HL-60/S4 (cell line): ENCODE results near the gene GAS2L1.

Source experiments
- in situ Hi-C: fragments of 300-500 bp; cut with MboI; formaldehyde crosslinking; loops from 2 replicates; pipeline ENCODE4 v1.14.3; 2022; ENCODE audit warnings: low sequenced_read_pairs

Gene GAS2L1

GRCh38 chr22:29306175-29306834, at the start of gene GAS2L1:
Gene GAS2L1 (plus strand): TSS chr22:29306650. CDS start chr22:29308106, 1,456 bp downstream.
- in situ Hi-C loops = no loop called here

GRCh38 chr22:29257751-29258181, 48.7 kb upstream of the GAS2L1 start:
- in situ Hi-C loops = loop anchor here (10.0 kb wide), 1 partner anchor 103 kb away; no protein-coding TSS in a partner anchor

DNA sequence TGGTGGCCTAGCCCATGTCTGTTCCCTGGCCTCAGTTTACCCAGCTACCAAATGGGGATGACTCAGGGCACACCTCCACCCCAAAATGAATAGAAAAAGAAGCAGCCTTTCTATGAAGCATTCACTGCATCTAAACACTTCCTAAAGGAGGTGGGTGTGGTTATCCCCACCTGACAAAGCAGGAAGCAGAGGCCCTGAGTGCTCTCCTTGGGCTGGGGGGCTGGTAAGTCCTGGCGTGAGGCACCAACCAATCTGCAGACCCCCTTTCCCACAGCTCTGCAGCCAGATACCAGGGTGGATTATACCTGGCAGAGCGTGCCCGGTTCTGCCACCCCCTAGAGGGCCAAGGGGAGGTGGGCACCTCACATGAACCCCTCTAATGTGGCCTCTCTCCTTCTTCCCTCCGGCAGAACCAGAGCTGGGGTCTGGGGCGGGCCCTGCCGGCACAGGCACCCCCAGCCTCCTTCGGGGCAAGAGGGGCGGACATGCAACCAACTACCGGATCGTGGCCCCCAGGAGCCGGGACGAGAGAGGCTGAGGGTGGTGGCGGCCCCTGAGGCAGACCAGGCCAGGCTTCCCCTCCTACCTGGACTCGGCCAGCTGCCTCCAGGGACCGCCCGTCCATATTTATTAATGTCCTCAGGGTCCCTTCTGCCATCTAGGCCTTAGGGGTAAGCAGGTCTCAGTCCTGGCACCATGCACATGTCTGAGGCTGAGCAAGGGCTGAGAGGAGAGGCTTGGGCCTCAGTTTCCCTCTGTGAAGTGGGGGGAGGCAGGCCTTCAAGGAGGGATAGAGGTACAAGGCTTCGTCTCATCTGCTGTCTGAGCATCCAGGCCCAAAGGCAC, 47.8 kb upstream of the GAS2L1 start:
- in situ Hi-C loops = loop anchor here (10.0 kb wide), 1 partner anchor 104 kb away; no protein-coding TSS in a partner anchor

DNA sequence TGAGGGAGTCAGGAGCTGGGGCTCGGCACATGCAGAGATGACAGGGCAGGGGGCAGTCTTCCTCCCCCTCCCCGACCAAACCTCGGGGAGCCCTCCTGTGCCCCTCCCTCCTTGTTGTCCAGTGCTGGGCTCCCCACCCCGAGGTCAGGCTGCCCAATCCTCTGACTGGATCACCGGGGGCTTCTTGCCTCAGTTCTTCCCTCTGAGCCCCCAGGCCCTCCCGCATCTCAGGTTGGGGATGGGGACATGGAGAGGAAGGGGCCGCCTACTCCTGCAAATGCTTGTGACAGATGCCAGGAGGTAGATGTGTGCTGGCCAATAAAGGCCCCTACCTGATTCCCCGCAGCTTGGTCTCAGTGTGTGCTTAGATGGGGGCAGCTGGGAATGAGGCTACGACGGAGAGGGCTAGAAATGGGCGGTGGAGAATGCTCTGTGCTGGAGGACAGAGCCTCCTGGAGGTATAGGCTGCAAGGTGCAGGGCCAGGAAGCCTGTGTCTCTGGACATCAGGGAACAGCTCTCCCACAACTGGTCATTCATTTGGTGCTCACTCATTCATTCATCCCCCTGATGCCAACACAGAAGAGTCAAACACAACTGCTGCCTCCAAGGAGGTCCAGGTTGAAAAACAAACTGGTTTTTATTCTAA, 47.1 kb upstream of the GAS2L1 start:
- in situ Hi-C loops = loop anchor here (10.0 kb wide), 1 partner anchor 105 kb away; no protein-coding TSS in a partner anchor

DNA sequence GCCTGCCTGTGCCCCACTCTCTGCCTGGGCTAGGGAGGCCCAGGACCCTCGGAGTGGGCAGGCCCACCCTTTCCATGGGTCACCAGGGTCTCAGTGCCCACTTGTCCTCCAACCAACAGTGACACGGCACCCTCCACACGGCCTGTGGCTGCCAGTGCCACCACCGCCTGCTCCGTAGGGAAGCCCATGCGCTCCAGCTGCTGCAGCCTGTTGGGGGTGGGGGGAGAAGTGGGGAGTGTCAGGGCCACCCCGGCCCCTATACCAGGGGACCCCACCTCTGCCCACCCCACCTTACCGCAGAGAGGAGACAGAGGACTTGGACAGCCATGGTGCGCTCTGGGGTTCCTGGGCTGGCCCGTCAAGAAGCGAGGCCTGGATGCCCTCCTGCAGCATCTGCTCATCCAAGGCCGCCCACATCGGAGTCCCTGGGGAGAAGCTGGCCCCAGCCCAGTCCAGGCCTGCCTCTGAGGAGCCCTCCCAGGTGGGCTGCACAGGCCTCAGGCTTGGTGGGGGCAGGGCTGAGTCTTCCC, 46.4 kb upstream of the GAS2L1 start:
- in situ Hi-C loops = no loop called here

DNA sequence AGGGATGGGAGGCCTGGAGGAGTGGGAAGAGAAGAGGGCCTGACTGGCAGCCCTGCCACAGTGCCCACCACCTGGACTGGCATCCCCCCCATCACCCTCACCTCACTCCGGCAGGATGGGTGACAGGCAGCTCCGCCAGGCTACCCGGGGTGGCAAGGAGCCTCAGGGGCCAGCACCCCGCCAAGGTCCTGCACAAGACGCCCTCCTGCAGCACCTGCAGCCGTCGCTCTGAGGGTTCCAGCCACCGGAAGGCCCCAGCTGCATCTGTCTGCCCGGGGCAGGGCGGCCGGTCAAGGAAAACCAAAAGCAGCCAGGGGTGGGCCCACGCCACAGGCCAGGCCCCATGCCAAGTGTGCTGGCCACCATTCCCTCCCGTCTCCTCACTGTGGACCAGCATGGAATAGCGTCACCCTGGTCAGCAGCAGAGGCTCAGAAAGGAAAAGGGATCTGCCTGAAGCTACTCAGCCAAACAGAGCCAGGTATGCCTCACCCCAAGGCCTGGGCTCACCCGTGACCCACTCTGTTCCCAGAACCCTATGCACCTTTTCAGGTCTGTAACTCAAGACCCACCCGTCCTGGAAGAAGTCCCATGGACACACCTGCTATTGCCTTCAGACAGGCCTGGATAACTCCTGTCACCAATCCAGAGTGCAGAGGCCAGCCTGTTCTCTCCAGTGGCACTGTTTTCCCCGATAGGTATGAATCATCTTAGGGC, 45.7 kb upstream of the GAS2L1 start:
- in situ Hi-C loops = no loop called here

GRCh38 chr22:29263791-29264276, 42.6 kb upstream of the GAS2L1 start:
- in situ Hi-C loops = no loop called here

GRCh38 chr22:29265305-29265704, 41.1 kb upstream of the GAS2L1 start:
- in situ Hi-C loops = no loop called here

DNA sequence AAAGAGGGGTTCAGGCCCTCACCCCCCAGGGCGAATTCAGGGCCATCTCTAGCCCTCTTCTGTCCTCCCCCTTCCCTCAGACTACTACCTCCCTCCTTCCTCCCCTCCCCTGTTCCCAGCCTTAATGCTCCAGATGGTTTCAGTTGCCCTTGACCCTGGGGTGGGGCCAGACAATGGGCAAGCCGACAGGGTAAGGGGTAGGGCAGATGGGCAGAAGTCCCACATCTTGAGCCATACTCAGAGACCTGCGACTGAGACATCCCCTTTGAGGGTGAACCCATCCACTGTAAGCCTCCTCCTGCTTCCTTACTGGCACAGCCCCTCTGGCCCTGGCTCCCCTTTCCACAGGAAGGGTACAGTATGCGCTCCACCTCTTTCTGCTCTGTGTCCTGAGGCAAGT, 40.5 kb upstream of the GAS2L1 start:
- in situ Hi-C loops = no loop called here

DNA sequence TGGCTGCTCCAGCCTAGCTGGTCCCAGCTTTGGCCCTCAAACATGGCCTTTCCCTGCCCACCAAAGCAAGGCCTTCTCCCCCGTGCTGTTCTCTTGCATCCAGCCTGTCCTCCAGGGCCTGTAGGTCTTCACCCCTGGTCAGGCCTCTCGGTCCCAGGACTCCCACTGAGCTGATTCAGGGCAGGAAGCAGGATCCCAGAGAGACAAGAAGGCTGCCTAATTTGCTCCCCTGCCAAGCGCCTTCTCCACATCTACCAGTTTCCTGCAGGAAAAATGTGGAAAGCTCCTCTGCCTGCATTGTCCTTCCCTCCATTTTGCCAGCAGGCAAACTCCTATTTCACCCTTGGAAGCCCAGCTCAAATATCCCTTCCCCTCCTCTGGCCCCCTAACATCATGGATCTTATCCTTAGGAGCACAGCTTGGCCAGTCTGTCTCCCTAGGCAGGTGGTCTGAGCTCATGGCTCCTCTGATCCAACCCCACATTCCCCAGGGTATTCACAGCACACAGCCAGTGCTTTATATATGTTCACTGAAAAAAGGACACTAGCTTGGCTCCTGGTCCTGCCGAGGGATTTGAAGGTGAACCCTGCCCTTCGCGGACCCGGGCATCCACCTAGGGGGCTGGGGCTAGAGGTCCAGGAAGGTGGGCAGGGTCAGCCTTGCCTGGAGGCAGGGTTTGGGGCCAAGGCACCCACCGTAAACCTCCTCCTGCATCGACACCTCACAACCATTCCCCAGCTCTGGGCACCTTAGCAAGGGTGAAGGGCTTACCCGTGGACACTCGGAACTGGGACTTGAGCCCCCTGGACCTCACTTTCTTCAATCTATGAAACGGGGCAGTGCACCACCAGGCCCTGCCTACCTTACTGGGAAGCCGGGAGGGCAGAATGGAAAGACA, 39.6 kb upstream of the GAS2L1 start:
- in situ Hi-C loops = no loop called here

DNA sequence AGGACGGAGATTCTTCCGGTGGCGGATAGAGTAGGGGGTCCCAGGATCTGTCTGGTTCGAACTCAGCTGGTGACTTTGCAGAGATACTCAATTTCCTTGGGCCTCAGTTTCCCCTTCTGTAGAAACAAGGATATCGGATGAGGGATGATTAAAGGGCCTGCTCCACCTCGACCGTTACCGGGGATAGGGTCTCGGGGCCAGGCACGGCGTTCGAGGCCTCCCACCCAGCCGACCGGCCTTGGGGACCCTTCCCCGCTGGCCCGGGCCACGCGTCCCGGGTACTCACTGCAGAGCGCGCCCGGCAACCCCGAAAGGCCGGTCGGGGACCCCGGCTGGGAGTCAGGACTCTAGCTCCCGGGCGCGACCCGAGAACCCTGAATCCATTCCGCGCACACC, 39.0 kb upstream of the GAS2L1 start:
- in situ Hi-C loops = no loop called here

- in situ Hi-C loops = no loop called here
Measured at GRCh38 chr22:29267858-29268510, 38.5 kb upstream of the GAS2L1 start, which contains the start of the genes EWSR1 and RHBDD3. Gene EWSR1 (plus strand): TSS chr22:29268268. CDS start chr22:29268337, 69 bp downstream. Gene RHBDD3 (minus strand): TSS chr22:29267981. CDS start chr22:29265626, 2,355 bp downstream.

DNA sequence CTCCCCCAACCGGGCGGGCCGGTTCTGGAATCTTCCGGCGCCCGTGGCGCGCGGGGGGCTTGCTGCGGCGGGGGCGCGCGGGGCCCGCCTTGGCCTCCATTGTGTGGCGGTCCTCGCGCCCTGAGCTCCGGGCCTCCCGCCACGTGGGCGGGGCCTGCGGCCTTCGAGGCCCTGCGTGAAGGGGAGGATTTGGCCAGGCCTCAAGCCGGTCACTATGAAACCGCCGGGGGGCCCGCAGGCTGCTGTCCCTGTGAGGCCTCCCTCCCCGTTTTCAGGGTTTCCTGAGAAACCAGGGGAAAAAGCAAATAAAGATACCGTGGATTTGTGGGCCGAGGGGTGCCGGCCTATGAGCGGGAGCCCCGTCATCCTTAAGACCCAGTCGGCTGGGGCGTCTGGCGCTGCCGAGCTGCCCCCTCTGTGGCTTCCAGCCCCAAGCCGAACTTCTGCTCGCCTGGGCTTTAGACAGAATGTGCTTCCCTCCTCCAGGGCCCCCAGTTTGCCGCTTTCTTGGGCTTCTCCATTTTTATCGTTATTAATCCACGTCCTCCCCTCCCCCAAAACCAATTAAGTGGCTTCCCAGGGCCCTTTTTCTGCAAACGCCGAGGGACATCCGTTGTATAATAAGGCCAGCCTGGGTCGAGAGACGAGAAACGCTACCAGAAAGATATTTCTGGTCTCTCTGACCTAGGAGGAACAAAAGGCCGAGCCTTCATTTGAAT, 37.8 kb upstream of the GAS2L1 start:
- in situ Hi-C loops = no loop called here

- in situ Hi-C loops = no loop called here
Measured at GRCh38 chr22:29269230-29269604, 37.2 kb upstream of the GAS2L1 start.

DNA sequence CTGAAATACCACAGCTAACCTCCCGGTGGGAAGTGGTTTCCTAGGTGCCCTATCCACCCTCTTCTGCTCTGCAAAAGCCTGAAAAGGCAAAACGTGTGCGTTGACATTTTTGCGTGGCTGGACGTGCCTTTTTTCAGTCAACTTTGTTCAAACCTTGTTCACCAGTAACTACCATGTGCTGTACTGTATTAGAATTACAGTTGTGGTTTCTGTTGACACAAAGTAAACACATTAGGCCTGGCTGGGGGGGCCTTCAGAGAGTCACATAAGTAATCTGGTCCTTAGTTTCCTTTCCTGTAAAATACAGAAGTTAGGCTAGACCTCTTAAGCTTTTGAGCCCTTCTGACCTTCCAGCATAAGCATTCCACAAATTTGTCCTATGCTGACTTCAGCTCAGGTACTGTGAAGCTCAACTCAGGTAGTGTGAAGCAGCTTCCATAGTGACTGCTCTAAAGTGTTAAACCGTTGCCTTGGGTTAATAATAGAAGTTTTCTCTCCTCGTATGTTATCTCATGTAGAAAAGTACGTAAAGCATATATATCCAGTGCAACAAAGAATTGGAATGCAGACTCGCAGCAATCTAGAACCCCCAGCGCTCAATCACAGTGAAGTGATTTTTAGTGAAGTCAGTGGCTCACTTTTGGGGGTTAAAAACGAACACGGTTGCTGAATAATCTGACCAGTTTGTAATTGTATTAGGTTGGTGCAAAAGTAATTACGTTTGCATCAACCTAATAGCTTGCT, 36.5 kb upstream of the GAS2L1 start:
- in situ Hi-C loops = no loop called here

DNA sequence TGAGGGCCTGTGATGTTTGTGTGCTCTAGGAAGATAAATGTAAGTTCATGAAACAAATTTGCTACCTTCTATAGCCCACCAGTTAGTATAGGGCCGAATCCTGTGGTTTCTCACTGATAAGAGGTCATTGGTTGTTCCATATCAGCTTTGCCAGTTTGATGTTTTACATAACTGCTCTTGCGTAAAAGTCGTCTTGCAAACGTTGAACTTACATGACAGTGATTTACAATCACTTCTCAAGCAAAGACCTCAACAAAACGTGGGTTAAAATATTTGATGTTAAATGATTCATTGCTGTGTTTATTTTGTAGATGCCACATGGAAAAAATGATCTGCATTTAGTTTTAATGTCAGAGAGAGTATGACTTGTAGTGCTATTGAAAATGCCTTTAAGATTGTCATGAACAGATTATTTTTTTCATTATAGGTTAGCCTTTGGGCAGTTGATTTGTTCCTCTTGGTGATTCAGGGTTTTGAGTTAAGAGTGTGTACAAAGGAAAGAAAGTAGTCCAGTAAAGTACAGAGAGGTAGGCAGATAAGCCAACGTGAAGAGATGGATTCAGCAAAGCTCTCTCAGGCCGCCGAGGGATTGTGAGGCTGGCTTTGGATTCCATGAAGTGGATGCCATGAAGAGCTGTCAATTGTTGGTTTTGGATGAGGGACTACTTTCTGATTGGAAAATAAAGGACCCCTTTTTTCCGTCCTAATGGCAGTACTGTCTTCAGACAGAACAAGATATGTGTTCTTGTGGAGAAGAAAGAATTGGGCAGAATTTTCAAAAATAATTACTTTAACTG, 35.8 kb upstream of the GAS2L1 start:
- in situ Hi-C loops = no loop called here

DNA sequence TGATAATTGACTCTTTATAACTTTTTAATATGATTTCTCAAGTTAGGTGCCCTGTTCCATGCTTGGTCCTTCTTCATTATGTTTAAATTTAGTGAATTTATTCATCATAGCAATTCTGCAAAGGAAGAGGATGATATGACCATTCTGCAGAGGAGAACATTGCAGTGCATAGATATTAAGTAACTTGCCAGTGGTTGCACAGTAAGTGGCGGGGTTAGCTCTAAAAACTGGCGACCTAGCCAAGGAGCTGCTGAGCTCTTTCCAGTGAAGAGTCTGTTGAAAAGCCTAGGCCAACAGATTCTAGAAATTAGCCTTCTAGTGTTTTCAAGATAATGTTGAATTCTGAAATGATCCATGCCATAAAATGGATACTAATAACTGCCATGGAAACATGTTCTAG, 33.8 kb upstream of the GAS2L1 start:
- in situ Hi-C loops = no loop called here
